NCI-H1436 (cell line): ENCODE data around the gene PTPRE.

Experiments
- DNase-seq: peaks from one replicate; lab custom pipeline; 2025; lab: John Stamatoyannopoulos, UW

The PTPRE gene

DNA sequence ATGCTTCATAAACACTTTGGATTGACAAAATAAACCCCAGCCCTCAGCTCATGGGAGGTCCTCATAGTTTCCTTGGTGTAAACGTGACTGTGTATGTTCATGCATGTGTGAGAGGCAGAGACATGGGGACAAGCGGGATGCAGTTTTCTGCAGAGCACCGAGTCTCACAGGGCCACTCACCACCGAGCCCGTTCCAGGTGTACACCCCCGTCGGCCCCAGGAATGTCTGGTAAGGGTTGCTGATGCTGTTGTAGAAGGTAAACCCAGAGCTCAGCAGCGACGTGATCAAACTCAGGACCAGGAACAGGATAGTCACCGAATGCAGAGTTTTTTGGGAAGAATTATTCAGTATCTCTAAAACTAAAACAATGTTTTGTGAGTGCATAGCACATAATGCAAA is 23.4 kb upstream of the PTPRE start:
- DNase-seq = no peak

DNA sequence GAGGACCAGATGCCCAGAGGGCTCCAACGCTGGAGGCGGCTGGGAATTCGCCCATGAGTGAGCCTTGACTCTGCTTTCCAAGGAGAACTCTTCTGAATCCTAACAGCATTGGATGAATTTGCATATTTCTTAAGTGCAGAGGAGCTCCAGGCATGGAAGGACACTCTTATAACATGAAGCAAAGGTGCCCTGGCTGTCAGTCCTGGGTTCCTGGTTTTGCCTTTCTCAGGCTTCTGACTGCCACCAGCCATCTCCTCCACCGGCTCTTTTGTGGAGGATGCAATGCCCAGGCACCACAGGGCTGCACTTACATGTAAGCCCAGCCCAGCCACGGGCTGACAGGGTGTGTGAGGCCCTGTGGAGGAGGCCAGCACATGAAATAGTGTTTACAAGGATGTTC is 22.4 kb upstream of the PTPRE start:
- no peak for DNase-seq

DNA sequence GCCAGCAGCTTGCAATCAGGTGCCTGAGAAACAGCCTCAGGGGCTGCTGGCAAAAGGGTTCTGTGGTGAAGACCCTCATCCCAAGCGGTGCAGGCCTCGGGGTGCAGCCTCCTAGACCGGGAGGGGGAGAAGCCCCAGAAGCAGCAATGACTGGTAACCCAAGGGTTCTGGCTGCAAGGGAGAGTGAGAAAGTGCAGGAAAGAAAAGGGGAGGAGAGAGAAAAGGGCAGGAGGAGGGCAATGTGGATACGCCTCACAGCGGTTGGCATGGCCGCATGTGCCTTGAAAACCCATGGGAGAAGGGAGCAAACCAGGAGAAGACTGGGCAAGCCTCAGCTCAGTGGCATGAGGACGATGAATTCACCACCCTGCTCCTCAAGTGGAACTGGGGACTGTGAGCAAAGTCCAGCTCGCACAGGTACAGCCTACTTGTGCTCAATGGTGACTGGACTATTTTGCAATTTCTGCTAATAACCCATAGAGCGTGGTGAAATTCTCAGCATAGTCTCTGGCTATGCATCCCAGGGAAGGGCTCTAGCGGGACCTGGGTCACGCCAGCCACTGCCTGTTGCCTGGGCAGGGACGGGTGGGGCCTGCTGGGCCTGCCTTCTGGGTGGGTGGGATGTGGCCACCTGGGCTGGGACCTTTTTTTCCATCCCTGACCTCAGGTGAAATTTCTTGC is 20.4 kb upstream of the PTPRE start:
- no peak for DNase-seq

DNA sequence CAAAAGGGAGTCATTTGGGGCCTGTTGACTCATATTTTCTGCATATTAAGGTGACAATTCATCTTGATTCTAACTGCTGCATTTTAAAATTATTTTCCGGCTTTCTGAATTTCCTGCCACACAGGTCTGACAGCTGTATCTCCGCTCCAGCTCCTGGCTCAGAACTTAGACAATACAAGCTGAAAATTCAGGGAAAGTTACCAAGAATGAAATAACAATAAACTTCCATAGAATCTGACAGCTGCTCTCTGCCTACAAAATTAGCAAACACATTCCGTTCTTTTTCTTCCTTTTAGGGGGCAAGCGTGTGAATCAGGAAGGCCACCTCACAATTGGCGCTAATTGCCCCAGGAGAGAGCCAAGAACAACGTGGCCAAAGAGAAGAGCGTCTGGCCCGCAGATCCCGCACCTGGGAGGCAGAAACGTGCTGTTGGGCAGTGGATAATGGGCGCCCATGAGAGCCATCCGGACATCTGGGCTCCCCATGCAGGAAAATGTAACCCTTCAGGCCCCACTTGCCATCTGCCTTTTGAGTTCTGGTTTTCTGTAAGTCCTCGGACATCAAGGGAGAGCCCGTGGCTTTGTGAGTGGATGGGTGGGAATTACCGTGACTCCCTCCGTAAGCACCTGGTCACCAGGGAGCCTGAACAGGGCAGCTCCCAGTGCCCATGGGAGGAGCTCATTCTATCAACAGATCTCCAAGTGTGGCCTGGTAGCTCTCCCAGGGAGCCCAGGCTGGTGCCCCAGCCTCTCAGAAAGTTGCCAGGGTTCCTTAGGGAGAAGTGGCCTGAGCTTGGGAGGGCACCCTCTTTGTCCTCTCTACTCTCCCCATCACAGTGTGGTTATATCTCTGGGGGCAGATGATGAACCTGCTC is 19.1 kb upstream of the PTPRE start:
- no peak for DNase-seq

DNA sequence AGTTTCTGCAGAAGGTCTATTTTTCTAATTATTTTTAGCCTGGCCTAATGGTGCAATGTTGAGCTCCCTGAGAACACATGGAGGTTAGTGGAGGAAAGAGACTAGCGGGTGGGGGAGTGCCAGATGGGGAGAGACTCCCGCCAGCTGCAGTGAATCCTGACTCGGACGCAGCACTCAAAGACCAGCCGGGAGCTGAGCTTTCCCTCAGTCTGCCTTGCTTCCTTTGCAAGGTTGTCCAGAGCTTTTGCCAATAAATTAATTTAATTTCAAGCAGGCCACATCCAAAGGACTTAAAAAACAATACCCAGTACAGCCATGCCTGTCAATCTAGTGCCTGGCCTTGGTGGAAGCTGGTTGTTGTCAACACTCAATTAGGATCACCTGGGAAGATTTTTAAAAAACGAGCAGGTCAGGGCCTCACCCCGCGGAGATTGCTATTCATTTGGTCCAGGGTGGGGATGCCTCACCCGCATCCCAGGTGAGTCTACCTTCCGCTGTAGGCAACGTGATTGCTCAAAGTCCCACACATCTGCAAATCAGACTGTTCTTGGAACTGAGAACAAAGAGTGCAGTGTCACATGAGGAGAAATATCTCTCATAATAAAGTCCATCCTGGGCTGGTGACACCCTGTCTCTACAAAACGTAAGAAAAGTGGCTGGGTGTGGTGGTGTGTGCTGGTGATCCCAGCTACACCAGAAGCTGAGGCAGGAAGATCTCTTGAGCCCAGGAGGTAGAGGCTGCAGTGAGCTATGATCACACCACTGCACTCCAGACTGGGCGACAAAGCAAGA is 18.2 kb upstream of the PTPRE start:
- no peak for DNase-seq

DNA sequence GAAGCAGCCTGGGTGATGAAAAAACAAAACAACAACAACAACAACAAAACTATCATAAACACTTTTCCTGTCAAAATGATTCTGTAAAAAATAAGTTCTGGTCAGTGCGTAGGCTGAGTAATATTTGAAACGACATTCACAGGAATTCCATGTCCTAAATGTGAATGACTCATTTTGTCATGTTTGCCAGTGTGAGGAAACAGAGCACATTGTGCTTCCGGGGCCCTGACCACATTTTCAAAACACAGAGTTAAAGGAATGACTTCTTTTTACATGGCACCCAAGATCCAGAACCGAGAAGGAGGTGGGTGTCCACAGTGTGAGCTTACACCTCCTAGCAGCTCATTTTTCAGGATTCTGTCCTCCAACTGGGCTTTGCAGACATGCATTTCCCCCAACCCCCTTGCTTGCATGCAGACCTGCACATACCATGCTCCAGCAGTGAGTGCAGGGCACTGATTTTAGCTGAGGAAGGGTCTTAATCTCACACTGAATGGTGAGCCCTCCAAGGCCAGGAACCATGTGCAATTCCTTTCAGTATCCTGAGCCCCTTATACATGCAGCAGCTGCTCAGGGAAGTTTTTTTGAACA is 17.2 kb upstream of the PTPRE start:
- DNase-seq = no peak

DNA sequence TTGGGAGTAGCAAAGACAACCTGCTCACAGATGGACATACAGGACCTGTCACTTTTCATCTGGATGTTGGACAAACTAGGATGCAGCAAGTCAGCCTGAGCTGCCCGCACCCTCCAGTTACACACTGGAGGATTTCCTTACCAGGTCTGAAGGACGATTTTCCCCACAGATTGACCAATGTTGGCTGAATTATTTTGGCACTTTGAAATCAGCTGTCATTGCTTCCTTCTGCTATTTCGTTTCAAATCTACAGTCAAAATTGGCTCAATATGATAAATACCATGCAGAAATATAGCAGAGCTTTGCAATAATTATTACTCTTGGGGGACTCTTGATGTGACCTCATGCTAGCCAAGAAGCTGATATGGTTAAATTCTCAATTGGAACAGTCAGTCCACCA is 16.7 kb upstream of the PTPRE start:
- no peak for DNase-seq

DNA sequence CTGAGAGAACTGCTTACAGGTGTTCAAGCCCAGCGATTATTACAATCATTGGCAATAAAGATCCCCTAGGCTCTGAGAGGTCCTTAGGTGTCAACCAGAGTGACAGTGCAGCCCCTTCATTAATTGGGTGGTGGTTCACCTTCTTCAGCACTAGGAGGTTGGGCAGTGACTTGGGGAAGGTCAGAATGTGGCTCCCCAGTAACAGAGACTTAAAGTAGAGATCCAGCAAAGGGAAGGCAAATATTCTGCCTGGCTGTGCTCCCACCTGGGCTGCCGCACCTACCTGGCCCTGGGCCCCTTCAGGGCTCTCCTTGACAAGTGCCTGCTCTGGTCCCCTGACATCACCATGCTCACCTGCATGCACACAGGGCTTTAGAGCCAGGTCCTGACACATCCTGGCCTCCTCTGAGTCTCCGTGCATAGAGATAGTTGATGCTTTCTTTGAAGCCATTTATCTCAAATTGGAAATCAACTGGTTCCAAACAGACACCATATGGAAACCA is 16.0 kb upstream of the PTPRE start:
- no peak for DNase-seq

DNA sequence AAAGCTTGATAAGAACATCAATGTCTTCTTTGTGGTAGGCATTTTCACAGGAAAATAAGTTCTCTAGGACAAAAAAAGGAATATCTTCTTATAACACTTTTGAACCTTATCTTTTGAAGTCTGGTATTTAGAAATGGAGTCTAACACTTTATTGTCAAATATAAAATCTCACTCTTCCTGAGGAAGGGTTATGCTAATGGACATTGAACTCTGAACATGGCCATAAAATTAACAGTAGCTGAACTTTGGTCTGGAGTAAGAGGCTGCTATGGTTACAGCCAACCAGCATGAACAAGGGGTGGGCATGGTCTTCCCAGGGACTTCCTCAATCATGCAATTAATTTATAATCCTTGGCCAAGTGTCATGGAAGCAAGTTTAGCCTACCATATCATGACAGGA is 14.2 kb upstream of the PTPRE start, which contains the start of gene CLRN3:
CLRN3 (minus strand) TSS at position 199 of the 400 bp plus-strand sequence; CDS start at position 42, 157 bp downstream.
- no peak for DNase-seq

DNA sequence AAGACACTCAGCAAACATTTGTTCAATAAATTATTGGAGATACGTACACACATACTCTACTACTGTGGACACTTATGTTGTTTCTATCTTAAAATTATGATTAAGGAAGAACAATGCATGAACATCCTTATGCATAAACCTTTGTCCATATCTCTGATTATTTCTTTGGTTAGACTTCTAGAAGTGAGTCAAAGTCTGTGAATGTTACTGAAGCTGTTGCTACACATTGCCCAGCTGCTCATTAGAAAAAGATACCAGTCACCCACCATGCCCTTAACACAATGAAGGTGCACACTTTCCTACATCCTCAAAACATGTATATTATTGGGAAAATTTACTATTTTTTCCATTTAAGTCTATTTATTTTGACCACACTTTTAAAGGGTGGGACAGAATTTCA is 12.8 kb upstream of the PTPRE start:
- DNase-seq = no peak

DNA sequence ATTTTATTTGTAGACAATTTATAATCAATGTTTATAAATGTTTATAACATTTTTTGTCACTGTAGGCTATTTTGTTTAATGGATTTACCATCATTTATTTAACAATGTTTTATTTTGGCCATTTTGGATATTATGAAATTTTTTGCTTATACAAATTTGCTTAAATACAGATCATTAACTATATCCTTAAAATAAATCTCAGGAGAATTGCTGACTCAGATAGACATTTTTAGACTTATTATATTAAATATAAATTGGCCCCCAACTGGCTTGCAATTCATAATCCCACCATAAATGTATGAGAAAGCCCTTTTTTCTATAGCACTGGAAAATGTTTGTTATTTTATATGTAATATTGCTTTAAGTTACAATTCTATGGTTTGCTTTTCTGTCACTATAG is 10.3 kb upstream of the PTPRE start:
- no peak for DNase-seq

DNA sequence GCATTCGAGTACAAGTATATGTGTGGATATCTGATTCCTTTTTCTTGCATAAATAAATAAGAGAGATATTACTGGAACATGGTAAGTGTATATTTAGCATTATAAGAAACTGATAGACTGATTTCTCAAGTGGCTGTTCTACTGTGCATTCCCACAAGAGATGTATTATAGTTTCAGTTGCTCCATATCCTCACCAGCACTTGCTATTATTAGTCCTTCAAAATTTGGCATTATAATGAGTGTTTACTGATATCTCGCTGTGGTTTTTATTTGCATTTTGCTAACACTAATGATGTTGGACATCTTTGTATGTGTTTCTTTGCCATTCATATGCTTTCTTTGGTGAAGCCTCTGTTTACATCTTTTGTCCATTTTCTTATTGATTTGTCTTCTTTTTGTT is 9.7 kb upstream of the PTPRE start:
- no peak for DNase-seq

DNA sequence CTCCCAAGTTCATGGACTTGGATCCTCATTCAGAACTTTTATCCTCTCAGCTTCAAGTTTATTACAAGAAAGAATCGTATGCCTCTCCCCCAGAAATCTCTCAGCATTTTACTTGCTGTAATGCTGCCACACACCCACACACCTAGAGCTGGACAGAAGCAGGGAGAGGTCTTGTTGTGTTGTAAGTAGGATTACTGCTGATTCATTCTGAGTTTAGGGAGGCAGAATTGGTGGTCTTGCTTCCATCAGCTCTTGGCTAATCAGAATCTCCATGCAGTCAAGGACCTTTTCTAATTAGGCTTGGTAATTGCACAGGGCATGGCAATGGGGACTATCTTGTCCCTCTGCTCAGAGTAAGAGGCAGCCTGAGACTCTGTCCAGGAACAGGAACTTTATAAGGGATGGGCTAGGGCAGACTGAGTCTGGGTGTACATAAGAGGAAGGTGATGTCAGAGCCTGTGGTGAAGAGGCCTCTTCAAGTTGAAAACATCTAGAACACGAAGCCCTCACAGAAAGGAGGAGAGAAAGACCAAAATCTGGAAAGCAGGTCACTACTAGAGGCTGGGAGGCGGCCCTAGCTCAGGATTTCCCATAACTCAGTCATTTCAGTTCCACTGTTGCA is 7.0 kb upstream of the PTPRE start:
- no peak for DNase-seq

DNA sequence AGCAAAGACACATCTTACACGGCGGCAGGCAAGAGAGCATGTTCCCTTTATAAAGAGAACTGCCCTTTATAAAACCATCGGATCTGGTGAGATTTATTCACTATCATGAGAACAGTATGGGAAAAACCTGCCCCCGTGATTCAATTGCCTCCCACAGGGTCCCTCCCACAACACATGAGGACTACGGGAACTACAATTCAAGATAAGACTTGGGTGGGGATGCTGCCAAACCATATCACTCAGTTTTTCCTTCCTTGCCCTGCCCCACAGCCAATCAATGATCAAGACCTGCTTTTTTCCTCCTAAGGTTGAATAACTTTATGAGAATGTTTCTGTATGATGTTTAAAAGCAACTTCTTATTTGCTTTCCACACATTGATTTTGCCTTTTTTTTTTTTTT is 3.1 kb upstream of the PTPRE start:
- DNase-seq = no peak

DNA sequence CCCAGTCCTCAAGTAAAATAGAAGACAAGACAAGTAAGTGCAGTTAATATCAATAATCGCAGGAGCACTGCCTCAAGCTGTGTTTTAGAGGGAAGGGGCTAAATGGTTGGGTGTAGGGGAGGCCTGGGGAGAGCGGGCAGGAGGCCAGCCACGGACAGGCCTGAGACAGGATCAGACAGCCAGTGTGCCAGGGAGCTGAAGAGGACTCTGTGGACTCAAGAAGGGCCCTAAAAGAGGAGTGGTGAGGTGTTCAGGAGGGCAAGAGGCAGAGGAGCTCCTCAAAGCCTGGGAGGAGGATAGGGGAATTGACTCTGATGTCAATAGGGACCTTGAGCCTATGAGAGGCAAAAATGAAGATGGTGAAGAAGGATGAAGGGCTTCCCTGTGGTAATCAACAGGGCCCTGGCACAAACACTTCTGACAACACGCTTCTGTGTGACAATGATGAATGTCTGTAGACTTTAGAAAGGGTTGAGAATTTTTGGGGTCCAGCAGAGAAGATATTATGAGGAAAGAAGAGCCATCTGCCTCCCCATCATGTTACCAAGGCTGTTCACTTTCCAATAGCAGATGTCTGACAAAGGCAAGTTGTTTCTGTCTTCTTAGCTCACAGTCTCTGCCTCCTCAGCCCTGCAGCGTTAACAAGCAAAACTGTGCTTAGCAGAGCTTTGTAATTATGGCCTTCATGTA is 2.4 kb upstream of the PTPRE start:
- DNase-seq = no peak

DNA sequence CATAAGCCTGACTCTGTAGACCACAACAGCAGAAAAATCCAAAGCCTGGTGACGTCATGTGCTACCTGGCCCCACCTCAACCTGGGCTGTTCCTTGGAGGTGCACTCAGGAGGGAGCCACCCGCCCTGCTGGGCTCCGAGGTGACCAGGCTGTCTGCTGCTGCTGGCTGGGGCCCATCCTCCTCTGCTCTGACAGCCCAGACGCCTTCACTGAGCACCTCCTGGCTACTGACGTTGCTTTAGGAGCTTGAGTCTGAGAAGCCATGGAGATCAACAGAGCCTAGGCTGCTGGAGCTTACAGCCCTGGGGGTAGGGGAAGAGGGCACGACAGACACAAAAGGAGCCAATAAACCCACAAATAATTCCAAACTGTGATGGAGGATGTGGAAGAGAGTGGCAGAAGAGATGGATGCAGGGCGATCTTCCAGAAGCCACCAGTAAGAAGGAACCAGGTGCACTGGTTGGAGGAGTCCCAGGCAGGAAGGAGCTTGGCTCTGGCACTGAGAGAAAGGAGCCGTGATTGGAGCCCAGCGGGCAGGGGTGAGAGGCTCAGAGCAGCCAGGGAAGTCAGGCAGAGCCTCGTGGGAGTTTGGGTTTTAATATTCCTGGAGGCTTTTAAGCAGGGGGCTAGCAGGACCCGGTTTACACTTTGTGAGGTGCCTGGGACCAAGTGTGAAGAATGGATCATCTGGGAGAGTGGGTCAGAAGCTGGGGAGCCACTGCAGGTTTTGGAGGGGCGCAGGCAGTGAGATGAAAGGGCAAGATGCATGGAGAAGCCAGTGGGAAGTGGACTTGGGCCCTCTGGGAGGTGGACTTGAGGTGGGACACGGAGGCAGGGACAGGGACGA is 1.7 kb upstream of the PTPRE start:
- DNase-seq = no peak

DNA sequence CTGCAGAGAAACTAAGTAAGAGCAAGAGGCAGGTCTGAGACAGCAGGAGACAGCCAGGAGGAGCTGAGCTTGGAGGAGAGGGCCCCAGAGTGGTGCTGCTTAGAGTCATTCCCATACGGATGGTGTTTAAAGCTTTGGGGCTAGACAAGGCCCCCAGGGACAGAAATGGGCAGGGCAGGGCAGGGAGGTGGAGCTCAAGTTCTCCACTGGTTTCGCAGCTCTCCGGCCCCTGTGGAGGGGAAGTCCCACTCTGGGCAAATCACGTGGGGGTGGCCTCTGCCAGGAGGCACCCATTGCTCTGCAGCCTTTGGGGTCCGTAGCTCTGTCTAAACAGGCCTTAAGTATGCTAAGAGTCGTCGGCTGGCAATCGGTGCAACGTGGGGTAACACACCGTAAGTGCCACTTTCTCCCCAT is 1.0 kb upstream of the PTPRE start:
- DNase-seq = no peak

DNA sequence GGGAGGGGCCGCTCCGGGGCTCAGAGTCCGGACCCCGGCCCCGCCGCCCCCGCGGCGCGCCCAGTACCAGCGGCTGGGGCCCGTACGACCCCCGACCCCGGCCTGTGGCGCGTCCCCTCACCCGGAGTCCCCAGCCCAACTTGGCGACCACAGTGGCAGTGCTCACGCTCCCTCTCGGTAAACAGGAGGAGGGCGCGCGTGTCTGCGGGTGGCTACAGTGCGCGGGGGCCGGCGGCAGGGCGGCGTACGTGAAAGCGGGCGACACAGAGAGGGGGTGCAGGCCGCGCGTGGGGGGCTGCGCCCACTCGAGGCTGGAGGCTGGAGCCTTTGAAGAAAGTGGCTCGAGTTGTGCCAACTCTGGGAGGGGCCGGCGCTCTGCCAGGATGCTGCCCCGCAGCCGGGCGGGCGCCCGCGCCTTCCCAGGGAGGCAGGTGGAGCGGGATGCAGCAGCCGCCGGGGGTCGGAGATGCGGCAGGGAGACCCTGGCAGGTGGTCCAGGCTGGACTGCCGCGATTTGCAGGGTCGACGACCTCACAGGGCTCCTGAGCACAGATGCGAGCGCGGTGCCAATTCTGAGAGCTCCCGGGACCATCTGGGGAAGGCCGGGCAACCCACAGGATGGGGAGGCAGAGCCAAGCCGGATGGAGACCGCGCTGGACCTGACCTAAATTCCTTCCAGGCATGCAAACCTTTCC is 655 bp downstream of the PTPRE start:
- no peak for DNase-seq
